ENCODE data around the gene PTPRN2.

The PTPRN2 gene

DNA sequence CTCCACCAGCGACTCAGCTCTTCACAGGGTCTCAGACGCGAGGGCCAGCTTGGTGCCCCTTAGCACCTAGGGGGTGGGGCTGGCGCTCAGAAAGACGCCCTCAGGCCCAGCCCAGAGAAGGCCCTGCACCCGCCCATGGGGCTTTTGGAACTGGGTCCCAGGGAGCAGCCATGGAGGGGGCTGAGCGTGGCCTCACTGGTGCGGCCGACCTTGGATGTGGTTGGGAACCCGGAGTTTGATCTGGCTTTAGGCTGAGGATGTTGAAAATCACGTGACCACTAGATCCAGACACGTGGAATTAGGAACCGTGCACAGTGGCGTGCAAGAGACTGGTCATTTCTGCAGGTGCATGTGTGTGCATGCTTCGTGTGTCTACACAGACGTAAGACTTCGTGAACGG, 1065.4 kb downstream of the PTPRN2 start:
- DNase-seq: no peak

DNA sequence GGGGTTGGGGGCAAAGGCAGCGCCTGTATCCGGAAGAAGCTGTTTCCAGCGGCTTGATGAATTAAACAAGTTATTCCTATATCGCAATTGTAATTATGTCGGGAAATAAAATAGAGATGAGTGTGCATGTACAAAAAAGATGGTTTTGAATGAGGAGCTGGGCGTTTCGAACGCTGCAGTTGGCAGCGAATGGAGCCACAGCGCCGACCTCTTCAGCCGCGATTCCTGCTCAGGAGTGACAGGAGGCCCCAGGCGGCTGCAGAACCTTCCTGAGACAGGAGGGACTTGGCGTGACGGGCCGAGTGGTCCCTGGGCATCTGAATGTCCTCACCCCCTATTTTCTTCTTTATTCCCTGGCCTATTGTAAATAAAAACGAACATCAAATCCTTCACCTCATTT, 1065.9 kb downstream of the PTPRN2 start:
- DNase-seq: no peak

DNA sequence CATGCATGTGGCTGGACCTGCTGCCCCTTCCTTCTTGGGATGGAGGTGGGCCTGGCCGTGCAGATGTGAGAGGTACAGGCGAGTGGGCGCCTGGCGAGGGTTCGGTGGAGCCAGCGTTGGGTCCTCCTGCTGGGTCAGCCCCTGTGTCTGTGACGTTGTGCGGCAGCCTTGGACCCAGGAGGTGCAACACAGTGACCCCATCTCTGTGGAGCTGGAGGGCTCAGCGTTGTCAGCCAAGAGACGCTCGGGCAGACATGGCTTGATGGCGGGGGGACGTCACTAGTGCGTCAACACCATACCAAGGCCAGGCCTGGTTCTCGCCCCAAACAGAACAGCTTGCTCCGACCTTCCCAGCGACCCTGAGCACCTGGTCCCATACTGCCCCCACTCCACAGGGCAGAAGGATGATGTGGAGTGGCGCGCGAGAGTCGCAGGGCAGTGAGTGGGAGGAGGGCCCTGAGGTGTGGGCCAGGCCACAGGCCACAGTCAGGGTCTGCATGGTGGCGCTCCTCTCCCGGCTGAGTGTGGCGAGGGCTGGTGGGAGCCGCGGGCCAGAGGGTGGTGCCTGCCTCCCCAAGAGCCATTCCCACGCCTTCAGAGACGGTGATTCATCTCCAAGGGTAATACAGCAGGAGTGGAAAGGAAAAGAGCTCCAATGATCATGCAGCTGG, 1066.4 kb downstream of the PTPRN2 start:
- no peak for DNase-seq

DNA sequence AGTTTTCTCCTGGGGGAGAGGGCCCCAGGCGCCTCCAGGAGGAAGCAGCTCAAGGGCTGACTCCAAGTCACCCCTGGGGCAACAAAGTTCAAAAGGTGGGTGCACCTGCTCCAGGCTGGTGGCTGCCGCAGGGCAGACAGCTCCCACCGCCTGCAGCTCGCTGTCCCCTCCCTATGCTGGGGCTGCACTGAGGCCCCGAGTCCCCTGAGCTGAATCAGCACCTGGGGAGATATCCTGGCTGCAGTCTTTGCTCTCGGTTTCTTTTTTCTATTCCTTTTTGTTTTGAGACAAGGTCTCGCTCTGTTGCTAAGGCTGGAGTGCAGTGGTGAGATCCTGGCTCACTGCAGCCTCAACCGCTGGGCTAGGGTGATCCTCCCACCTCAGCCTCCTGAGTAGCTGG, 1067.4 kb downstream of the PTPRN2 start:
- no peak for DNase-seq

DNA sequence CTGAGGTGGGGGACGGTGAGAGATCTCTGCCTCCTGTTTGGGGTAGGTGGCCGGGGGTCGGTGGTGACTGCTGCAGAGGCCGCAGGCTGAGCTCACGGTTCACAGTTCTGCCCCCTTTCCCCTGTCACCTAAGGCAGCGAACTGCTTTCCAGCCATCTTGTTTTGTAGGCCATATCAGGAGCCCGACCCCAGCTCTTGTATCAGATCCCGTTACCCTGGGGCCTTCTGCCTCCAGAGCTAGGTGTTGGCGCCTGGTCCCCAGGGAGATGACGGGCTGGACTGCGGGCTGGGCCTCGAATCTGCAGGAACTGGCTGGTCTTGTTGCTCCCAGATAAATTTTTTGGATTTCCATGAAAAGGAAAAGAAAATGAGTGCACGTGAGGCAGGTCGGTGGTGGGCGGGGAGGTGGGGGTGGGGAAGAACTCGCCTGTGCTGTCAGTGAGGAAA, 1067.8 kb downstream of the PTPRN2 start:
- DNase-seq: no peak

DNA sequence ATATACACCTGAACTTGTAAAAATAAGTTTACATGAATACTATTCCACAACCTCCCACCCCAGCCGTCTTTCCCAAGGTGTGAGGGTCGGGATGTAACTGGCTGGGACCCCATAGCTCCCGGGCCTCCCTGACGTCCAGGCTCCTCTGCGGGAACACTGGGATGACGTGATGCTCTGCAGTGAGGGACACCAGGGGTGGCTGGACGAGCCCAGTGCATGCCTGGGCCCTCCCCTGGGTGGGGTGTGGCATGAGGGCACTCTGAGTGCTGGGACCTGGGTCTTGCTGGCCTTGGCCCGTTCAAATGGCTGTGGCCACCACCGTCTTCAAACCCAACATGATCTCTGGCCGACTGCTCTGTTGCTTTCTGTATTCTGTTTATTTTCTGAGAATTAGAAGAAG, 1068.4 kb downstream of the PTPRN2 start:
- DNase-seq: no peak

DNA sequence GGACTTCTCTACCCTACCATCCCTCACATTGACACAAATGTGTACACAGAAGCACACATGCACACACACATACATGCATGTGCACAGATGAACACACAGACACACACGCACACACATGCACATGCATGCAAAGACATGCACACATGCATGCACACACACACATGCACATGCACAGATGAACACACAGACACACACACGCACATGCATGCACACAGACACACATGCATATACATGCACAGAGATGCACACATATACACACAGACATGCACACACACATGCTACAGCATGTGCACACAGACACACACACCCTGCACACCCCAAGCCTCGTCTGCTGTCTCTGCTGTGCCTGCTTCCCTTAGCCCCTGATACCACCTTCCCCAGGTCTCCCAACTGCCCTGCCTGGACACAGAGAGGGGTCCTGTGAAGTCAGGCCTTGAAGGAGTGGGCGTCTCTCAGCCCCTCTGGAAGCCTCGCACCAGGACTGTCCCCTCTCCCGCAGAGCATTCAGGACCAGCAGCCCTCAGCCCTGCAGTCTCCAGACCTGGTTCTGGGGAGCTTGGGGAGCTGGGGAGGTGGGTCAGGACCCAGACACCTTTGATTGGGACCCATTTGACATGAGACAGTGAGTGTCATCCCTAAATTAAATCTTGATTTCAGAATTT, 1069.0 kb downstream of the PTPRN2 start:
- DNase-seq: no peak

DNA sequence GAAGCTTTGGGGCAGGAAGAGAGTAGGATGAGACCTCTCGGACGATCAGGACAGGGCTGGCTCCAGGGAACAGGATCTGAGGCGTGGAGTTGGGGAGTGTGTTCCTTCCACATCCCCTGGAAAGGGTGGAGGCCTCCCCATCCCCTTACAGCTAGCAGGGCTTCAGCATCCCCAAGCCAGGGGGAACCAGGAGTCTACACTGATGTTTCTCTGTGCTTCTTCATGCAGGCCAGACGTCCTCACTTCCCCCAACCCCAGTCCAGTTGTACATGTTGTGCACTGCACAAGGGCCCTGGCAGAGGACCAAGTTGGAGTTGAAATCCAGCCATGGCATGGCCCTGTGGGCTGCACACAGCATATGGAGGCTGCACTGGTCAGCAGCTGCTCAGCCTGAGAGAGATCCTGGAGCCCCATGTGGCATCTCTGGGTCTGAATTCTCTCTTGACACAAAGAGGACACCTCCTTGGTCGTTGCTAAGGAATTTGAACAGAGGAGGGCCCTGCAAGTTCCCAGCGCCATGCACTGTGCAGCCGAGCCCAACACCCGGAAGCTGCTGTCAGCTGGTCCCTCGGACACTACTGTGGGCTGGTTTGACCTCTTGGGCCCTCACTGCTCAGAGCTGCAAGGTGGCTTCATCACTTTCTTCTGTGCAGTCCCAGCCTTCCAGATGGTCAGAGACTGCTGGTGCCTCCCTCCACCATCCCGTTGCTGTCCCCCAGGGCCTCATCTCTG, 1069.7 kb downstream of the PTPRN2 start:
- no peak for DNase-seq

DNA sequence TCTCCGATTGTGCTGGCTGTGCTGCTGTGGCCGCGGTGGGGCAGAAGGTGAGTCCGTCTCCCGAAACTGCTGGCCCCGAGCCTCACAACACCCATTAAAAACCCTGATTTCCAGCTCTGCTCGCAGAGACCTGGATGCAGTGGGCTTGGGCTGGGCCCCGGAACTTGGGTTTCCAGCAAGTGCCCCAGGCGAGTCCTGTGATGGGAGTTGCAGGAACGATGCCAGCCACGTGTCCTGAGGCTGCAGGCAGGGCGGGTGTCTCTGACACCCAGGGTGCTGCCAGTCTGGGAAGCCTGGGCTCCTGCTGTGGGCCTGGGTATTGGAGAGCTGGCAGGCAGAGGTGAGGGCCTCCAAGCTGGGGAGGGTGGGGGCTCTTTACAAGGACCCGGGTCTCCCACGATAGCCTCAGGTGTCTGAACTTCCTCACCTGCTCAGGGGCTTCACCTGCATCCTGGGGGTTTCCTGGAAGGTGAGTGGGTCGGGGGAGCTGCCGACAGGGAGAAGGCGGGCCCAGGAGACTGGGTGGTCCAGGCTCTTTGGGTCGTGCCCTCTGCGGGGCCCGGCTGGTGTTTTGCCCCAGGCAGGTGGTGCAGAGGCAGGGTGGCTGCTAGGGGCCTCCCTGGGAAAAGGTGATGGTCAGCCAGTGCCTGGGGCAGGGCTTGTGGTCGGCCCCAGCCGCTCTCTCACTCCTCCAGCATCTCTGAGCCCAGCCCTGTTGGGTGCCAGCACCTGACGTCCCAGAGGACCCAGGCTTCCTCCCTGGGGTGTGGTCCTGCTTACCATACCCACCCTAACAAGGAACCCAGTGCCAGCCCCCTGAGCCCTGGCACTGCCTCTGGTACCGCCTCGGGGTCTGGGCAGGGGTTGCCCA, 1070.5 kb downstream of the PTPRN2 start:
- DNase-seq: no peak

DNA sequence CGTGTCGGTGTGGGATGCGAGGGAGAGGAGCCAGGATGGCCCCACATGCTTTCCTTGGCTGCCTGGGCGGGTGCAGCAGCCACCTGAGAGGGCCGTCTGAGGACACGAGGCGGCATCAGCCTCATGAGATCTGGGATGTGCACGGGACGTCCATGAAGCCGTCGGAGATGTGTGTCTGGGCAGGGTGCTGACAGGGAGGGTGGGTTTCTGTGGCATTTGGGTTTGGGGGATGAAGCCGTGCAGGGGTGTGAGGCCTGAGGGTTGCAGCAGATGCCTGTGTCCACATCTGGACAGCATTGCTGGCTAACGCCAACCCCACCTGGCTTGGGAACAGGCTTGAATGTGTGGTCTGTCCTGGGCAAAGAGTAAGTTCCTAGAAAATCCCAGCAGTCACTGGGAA, 1071.3 kb downstream of the PTPRN2 start:
- DNase-seq: no peak

DNA sequence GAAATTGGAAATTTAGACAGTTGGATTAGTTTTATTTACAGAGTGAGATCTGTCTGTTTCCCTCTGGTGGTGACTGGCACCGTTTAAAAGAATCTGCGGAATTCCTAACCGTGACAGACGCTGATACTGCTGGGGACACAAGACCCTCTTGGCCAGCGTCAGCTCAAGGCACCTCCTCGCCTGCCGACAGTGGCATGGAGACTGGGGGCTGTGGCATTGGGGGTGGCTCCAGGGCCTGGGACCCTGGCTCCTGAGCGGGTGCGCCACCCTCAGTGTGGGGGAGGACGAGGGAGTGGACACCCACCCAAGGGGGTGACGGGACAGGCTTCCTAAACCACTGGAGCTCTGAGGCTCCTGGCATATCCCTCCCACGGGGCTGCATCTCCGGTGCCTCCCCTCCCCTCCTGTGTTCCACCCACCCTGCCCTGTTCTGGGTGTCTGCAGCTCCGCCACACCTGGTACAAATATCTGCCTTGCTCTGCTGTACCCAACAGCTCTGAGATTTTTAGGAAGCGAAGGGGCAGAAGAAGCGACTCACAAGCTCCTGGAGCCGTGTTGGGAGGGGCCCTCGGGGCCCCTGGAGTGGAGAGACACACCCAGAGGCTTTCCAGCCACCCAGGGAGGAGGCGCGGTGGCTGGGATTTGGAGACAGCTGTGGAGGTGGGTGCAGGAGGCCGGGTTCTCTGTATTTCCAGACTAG, 1072.1 kb downstream of the PTPRN2 start:
- DNase-seq: no peak

DNA sequence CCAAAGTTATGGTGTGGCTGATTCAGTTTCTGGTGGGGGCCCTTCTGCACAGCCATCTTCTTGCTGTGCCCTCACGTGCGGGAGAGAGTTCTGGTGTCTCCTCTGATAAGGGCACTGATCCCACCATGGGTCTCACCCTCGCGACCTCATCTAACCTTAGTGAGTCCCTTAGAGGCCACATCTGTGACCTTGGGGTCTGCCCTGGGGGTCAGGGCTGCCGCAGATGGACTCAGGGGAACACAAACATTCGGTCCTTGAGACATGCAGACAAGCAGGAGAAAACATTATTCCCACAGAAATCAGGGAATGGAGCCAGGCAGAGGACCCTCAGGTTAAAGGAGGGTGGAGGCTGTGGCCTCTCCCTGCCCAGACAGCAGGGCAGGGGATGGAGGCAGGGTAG, 1072.9 kb downstream of the PTPRN2 start:
- DNase-seq: no peak

DNA sequence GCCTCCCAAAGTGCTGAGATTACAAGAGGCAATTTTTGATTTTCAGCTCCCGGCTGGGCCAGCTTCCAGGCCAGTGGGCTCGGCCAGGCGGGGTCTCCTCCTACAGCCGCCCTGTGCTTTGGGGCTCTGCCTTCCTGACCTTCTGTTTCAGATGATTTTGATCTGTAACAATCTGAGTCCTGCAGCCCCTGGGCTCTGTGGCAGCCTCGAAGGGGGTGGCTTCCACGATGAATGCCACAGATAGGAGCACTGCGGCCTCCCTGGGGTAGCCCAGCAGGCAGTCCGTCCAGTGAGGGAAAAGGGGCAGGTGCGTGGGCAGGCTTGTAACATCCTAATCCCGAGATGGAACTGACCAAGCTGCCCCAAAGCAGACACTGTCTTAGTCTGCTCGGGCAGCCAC, 1073.3 kb downstream of the PTPRN2 start:
- DNase-seq: no peak

DNA sequence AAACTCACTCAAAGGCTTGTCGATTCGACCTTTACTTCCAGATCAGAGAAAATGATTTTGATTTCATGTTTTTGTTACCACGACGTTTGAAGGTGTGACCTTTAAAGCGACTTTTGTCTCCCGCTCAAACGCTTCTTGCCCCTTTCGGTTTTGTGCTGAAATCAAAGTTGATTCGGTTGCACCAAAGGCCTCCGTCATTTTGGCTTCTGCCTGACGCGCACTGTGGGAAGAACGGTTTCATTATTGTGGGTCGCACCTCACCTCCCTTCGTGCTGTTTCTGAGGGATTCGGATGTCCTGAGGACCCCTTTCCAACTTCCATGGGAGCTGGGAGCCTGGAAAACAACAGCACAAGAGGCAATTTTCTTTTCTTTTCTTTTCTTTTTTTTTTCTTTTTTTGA, 1073.9 kb downstream of the PTPRN2 start:
- DNase-seq: no peak

DNA sequence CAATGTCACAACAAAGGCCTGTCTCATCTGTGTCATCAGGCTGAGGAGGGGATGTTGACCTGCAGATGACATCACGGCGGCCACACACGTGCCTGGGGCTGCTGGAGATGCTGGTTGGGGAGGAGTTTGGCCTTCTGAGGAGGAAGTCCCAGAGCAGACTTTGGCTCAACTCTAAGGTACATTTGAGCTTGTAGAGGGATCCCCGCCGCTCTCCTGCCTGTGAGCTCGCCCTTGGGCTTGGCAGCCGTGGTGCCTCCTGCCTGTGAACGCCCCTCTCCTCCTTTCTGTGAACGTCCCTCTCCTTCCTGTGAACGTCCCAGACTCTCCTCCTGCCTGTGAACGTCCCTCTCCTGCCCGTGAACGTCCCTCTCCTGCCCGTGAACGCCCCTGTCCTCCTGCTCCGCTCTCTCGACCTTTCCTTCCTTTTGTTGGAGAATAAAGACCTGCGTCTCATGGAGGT, 1074.4 kb downstream of the PTPRN2 start:
- DNase-seq: no peak

DNA sequence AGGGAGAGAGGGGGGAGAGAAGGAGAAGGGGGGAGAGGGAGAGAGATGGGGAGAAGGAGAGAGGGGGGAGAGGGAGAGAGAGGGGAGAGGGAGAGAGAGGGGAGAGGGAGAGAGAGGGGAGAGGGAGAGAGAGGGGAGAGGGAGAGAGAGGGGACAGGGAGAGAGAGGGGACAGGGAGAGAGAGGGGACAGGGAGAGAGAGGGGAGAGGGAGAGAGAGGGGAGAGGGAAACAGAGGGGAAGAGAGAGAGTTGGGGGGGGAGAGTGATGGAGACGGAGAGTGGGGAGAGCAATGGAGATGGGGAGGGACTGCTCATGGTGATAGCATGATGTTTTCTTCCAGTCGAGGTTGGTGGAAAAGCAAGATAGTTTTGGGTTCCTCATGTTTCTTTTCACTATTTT, 1078.4 kb downstream of the PTPRN2 start:
- no peak for DNase-seq

DNA sequence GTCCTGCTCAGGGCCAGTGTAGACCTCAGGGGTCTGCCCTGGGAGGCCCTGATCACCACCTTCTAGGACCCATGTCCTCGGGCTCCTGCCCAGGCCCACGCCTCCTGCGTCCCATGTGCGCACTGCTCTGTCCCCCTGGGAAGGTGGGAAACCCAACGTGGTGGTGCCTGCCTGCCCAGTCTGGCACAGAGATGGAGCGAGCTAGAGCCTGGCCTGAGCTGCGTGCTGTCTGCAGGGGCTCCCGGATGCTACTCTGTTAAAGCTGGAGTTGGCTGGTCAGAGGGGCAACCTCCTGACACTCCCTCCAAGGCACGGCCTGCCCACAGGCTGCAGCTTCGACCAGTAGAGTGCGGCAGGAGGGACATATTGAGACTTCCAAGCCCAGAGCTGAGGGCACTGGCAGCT, 1079.1 kb downstream of the PTPRN2 start:
- no peak for DNase-seq

DNA sequence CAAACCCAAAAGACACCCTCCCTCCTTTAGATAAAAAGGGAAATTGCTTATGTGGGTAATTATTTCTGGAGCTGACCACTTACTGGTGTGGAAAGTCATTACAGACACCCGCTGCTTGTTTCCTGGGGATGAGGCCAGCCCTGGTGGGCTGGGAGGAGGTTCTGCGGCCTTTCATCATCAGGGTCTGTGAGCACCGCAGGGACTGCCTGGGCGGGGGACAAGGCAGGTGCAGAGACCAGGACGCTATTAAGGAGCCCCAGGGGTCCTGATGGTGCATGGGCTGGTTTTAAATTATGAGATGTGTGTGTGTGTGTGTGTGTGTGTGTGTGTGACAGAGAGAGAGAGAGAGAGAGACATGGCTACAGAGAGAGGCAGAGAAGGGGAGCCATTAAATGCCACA, 1079.6 kb downstream of the PTPRN2 start:
- no peak for DNase-seq

DNA sequence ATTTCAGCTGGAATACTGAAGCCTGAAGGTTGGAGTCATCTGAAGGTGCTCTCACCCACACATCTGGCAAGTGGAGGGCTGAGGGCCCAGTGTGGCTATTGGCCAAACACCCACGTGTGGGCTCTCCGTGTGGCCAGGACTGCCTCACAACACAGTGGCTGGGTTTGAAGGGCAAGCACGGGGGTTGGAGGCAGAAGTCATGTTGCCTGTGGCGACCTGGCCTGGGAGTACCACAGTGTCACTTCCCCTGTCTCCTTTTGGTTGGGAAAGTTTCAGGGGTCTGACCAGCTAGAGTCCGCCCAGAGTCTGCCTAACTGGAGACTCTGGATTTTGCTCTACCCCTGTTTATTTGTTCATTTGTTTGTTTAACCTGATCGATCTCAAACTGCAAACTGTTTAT, 1081.4 kb downstream of the PTPRN2 start:
- DNase-seq: no peak

DNA sequence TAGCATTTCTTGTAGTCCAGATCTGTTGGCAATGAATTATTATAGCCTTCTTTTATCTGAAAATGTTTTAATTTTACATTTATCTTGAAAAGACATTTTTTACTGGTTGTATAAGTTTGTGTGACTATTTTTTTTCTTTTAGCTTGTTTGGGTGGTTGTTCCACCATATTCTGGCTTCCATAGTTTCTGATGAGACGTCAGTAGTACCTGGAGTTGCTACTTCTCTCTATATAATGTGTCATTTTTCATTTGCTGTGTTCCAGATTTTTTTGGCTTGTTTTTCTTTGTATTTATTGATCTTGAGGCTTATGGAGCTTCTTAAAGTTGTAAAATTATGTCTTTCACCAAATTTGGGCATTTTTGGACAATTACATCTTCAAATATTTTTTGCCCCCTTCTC, 1082.0 kb downstream of the PTPRN2 start:
- no peak for DNase-seq

DNA sequence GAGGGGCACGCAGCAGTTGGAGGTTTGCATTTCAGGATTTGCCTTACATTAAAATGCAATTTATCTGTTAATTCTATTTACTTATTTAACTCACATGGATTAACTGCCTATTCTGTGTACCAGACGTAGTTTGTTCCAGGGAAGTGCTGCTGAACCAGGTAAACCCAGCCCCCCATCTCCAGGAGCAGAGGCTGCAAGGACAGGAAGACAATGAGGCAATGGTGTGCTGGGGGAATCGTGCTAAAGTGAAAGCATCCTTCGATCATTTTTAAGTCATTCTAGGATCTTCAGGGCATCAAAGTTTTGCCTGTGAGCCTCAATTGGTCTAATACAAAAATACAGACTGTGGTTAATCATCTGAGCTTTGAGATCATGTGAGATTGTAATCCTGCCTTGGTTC, 1084.4 kb downstream of the PTPRN2 start:
- no peak for DNase-seq

DNA sequence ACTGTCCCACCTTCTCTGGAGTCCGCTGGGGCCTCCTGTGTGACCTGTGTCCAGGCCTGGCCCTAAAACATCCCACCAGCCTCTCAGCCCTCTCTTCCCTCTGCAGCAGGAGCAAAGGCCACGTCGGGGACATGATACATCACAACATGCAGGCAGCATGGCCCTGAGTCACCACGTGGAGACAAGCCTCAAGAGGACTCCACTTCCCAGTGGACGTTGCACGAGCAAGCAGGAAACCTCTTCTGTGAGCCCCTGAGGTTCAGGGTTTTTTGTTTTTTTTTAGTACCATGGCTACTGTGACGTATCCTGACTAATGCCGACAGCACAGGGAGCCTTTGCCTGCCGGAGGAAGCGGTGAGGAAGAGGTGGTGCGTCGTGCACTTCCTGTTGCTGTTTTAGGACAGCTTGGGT, 1084.9 kb downstream of the PTPRN2 start:
- no peak for DNase-seq

DNA sequence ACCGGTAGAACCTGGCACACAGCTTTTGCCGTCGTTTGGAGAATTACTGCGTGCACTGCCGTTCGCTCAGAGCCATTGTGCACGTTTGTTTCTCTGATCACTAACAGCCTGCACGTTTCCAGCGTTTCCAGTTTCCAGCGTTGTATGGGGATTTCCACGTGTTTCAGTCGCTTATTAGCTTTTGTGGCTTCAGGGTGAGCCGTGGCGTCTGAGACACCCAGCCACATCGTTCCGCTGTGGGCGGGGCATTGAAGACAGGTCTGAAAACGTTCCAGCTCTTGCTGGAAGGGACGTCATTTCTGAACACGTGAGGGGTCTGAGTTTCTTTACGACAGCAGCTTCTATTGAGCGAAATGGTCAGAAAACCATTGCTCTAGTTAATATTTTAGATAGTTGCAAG, 1086.0 kb downstream of the PTPRN2 start:
- no peak for DNase-seq
